Activated T-helper 1 cell treated with anti-CD3 and anti-CD28 coated beads, Interleukin-12 subunit alpha, Interleukin-12 subunit beta, Interleukin-2, Interleukin-4 antibody, amounts not matched to agents 30 ng/mL and 10 ng/mL and 1 ng/mL, durations not matched to agents 14 hours and 24 hours and 36 hours (primary cell): ENCODE measurements around the gene LAP3. TPM values are rescaled to one million over a fixed set of nuclear protein-coding genes. Genes with fewer than 3 reads are reported as not detected.
A peak's percentile ranks its signal among the peaks of the same experiment; 100 is the strongest.

Experiments used
- DNase-seq: peaks from one replicate; pipeline ENCODE4 v3.0.0; 2021; ENCODE audit warnings: low spot score
- H3K27ac Mint-ChIP-seq: one replicate; pipeline ENCODE4 v1.8.0; 2021; ENCODE audit warnings: mild to moderate bottlenecking, mixed read lengths
- H3K27me3 Mint-ChIP-seq: one replicate; pipeline ENCODE4 v1.8.0; 2022; ENCODE audit warnings: mild to moderate bottlenecking, moderate library complexity, mixed read lengths; ENCODE audit not compliant: insufficient read depth
- H3K36me3 Mint-ChIP-seq: one replicate; pipeline ENCODE4 v1.8.0; 2021; ENCODE audit warnings: low read depth, mixed read lengths
- H3K4me1 Mint-ChIP-seq: one replicate; pipeline ENCODE4 v1.8.0; 2021; ENCODE audit warnings: low read depth, mixed read lengths
- H3K4me3 Mint-ChIP-seq: one replicate; pipeline ENCODE4 v1.8.0; 2021; ENCODE audit warnings: mild to moderate bottlenecking, moderate library complexity, mixed read lengths
- H3K9me3 Mint-ChIP-seq: one replicate; pipeline ENCODE4 v1.8.0; 2021; ENCODE audit warnings: mixed read lengths
- intact Hi-C: fragments of 100-400 bp; cut with micrococcal nuclease; formaldehyde crosslinking; loops from one replicate; pipeline ENCODE4 v1.15.1; 2024
- total RNA-seq: library from RNA; stranded (reverse); gene quantifications from 2 replicates; pipeline ENCODE4 v1.2.3, GENCODE V29; 2022

The LAP3 gene
- total RNA-seq, 1 donor from 2014 or later, result 109 TPM

GRCh38 chr4:17550549-17550948 lies 26.4 kb upstream of the LAP3 start:
- no peak for DNase-seq
- peaks cover 17% of the 10 kb centered on the region for H3K4me1 Mint-ChIP-seq
- H3K36me3 Mint-ChIP-seq, result no peaks in the 10 kb centered on the region
- no peak overlapping the region for H3K27ac Mint-ChIP-seq
- H3K9me3 Mint-ChIP-seq, result no peaks in the 10 kb centered on the region
- intact Hi-C loops, result no loop called here
- no peak overlapping the region for H3K4me3 Mint-ChIP-seq
- peaks cover 15% of the 10 kb centered on the region for H3K27me3 Mint-ChIP-seq

- intact Hi-C loops, result no loop called here
- H3K36me3 Mint-ChIP-seq, result no peaks in the 10 kb centered on the region
- no peaks in the 10 kb centered on the region for H3K9me3 Mint-ChIP-seq
- no peak overlapping the region for H3K27ac Mint-ChIP-seq
- peaks cover 21% of the 10 kb centered on the region for H3K27me3 Mint-ChIP-seq
- H3K4me1 Mint-ChIP-seq, result peaks cover 17% of the 10 kb centered on the region
- no peak for DNase-seq
- H3K4me3 Mint-ChIP-seq, result no peak overlapping the region
Measured at GRCh38 chr4:17552427-17552826, 24.6 kb upstream of the LAP3 start.

GRCh38 chr4:17554568-17554967 lies 22.4 kb upstream of the LAP3 start:
- Mint-ChIP-seq H3K4me3 (no peak overlapping the region), H3K9me3 (no peaks in the 10 kb centered on the region), H3K27ac (peak overlapping the region; percentile 32), H3K27me3 (peaks cover 21% of the 10 kb centered on the region), H3K36me3 (no peaks in the 10 kb centered on the region), H3K4me1 (peaks cover 8% of the 10 kb centered on the region)
- DNase-seq, result no peak
- intact Hi-C loops, result no loop called here

- H3K36me3 Mint-ChIP-seq, result no peaks in the 10 kb centered on the region
- no peak overlapping the region for H3K27ac Mint-ChIP-seq
- H3K4me3 Mint-ChIP-seq, result no peak overlapping the region
- peaks cover 19% of the 10 kb centered on the region for H3K27me3 Mint-ChIP-seq
- H3K9me3 Mint-ChIP-seq, result no peaks in the 10 kb centered on the region
- H3K4me1 Mint-ChIP-seq, result peaks cover 8% of the 10 kb centered on the region
- intact Hi-C loops, result no loop called here
- no peak for DNase-seq
Measured at GRCh38 chr4:17556498-17556897, 20.5 kb upstream of the LAP3 start.

GRCh38 chr4:17557880-17558279 lies 19.1 kb upstream of the LAP3 start:
- Mint-ChIP-seq H3K27me3 (peaks cover 19% of the 10 kb centered on the region), H3K27ac (no peak overlapping the region), H3K36me3 (no peaks in the 10 kb centered on the region), H3K9me3 (no peaks in the 10 kb centered on the region), H3K4me1 (peaks cover 8% of the 10 kb centered on the region), H3K4me3 (no peak overlapping the region)
- intact Hi-C loops, result no loop called here
- DNase-seq, result no peak

GRCh38 chr4:17558941-17559708 lies 17.9 kb upstream of the LAP3 start:
- H3K4me1 Mint-ChIP-seq, result peaks cover 8% of the 10 kb centered on the region
- intact Hi-C loops, result no loop called here

GRCh38 chr4:17559709-17560048 lies 17.3 kb upstream of the LAP3 start:
- no peak overlapping the region for H3K27ac Mint-ChIP-seq
- peaks cover 14% of the 10 kb centered on the region for H3K27me3 Mint-ChIP-seq
- no peak for DNase-seq
- peaks cover 7% of the 10 kb centered on the region for H3K4me1 Mint-ChIP-seq
- H3K9me3 Mint-ChIP-seq, result no peaks in the 10 kb centered on the region
- H3K36me3 Mint-ChIP-seq, result no peaks in the 10 kb centered on the region
- intact Hi-C loops, result no loop called here
- no peak overlapping the region for H3K4me3 Mint-ChIP-seq

More at GRCh38 chr4:17558941-17559708, 17.9 kb upstream of the LAP3 start:
- no peaks in the 10 kb centered on the region for H3K9me3 Mint-ChIP-seq
- no peak overlapping the region for H3K27ac Mint-ChIP-seq
- no peaks in the 10 kb centered on the region for H3K36me3 Mint-ChIP-seq
- peaks cover 14% of the 10 kb centered on the region for H3K27me3 Mint-ChIP-seq
- H3K4me3 Mint-ChIP-seq, result no peak overlapping the region
- DNase-seq, result no peak

GRCh38 chr4:17560065-17560673 lies 16.8 kb upstream of the LAP3 start:
- H3K27me3 Mint-ChIP-seq, result peaks cover 9% of the 10 kb centered on the region
- H3K36me3 Mint-ChIP-seq, result no peaks in the 10 kb centered on the region
- H3K4me1 Mint-ChIP-seq, result peaks cover 2% of the 10 kb centered on the region
- no peak overlapping the region for H3K4me3 Mint-ChIP-seq
- no peaks in the 10 kb centered on the region for H3K9me3 Mint-ChIP-seq
- intact Hi-C loops, result no loop called here
- no peak for DNase-seq
- H3K27ac Mint-ChIP-seq, result no peak overlapping the region

GRCh38 chr4:17561195-17561909 lies 15.6 kb upstream of the LAP3 start:
- no peak overlapping the region for H3K4me3 Mint-ChIP-seq
- DNase-seq, result no peak
- H3K4me1 Mint-ChIP-seq, result no peaks in the 10 kb centered on the region
- peaks cover 1% of the 10 kb centered on the region for H3K27me3 Mint-ChIP-seq
- H3K9me3 Mint-ChIP-seq, result no peaks in the 10 kb centered on the region
- H3K27ac Mint-ChIP-seq, result no peak overlapping the region
- no peaks in the 10 kb centered on the region for H3K36me3 Mint-ChIP-seq
- intact Hi-C loops, result no loop called here

GRCh38 chr4:17562157-17562556 lies 14.8 kb upstream of the LAP3 start:
- no peak overlapping the region for H3K27ac Mint-ChIP-seq
- intact Hi-C loops, result no loop called here
- no peak for DNase-seq
- H3K36me3 Mint-ChIP-seq, result no peaks in the 10 kb centered on the region
- no peak overlapping the region for H3K4me3 Mint-ChIP-seq
- H3K27me3 Mint-ChIP-seq, result peaks cover 1% of the 10 kb centered on the region
- H3K4me1 Mint-ChIP-seq, result no peaks in the 10 kb centered on the region
- H3K9me3 Mint-ChIP-seq, result no peaks in the 10 kb centered on the region

- H3K36me3 Mint-ChIP-seq, result no peaks in the 10 kb centered on the region
- H3K9me3 Mint-ChIP-seq, result no peaks in the 10 kb centered on the region
- intact Hi-C loops, result no loop called here
- H3K27ac Mint-ChIP-seq, result no peak overlapping the region
- DNase-seq, result no peak
- H3K4me1 Mint-ChIP-seq, result no peaks in the 10 kb centered on the region
- H3K4me3 Mint-ChIP-seq, result no peak overlapping the region
- H3K27me3 Mint-ChIP-seq, result no peaks in the 10 kb centered on the region
Measured at GRCh38 chr4:17565846-17566245, 11.2 kb upstream of the LAP3 start.

- Mint-ChIP-seq H3K27ac (no peak overlapping the region), H3K27me3 (no peaks in the 10 kb centered on the region), H3K9me3 (no peaks in the 10 kb centered on the region), H3K36me3 (no peaks in the 10 kb centered on the region), H3K4me3 (no peak overlapping the region), H3K4me1 (no peaks in the 10 kb centered on the region)
- no peak for DNase-seq
- intact Hi-C loops, result no loop called here
Measured at GRCh38 chr4:17567271-17567670, 9.7 kb upstream of the LAP3 start.

GRCh38 chr4:17574206-17574605 lies 2.8 kb upstream of the LAP3 start:
- H3K27me3 Mint-ChIP-seq, result no peaks in the 10 kb centered on the region
- peaks cover 7% of the 10 kb centered on the region for H3K36me3 Mint-ChIP-seq
- no peak overlapping the region for H3K27ac Mint-ChIP-seq
- intact Hi-C loops, result no loop called here
- no peak for DNase-seq
- H3K4me3 Mint-ChIP-seq, result no peak overlapping the region
- H3K9me3 Mint-ChIP-seq, result no peaks in the 10 kb centered on the region
- H3K4me1 Mint-ChIP-seq, result peaks cover 13% of the 10 kb centered on the region
